Measurements from ENCODE around the gene TRIM63.

DNA sequence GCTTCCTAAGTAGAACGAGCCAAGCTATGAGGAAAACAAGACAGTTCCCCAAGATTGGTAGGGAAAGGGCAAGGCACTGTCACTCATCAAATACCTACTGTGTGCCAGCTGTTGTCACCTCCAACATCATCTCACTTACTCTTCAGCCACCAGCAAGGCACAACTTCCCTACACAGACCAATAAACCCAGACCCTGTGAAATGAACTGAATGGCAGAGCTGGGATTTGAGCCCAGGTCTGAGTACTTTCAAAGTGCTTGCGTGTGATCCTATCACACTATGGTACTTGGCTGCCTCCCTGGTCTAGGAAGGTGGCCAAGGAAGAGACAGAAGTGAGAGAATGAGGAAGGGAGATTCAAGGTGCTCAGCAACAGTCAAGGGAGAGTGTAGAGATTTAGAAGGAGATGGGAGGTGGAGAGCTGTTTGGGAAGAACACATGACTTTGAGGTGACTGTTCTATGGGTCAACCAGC lies 16.7 kb upstream of the TRIM63 start:
- TF ChIP-seq, protein P1, sequence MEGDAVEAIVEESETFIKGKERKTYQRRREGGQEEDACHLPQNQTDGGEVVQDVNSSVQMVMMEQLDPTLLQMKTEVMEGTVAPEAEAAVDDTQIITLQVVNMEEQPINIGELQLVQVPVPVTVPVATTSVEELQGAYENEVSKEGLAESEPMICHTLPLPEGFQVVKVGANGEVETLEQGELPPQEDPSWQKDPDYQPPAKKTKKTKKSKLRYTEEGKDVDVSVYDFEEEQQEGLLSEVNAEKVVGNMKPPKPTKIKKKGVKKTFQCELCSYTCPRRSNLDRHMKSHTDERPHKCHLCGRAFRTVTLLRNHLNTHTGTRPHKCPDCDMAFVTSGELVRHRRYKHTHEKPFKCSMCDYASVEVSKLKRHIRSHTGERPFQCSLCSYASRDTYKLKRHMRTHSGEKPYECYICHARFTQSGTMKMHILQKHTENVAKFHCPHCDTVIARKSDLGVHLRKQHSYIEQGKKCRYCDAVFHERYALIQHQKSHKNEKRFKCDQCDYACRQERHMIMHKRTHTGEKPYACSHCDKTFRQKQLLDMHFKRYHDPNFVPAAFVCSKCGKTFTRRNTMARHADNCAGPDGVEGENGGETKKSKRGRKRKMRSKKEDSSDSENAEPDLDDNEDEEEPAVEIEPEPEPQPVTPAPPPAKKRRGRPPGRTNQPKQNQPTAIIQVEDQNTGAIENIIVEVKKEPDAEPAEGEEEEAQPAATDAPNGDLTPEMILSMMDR (IDR thresholded peaks at IDR 0.05) = no peak
- no peak for TF ChIP-seq POLR2A (IDR thresholded peaks at IDR 0.05)

Data from uterus (tissue), 2 donors.